ENCODE measurements around the gene SFXN5. TPM values are rescaled to one million over a fixed set of nuclear protein-coding genes. Genes with fewer than 3 reads are reported as not detected.

SFXN5 gene
- total RNA-seq, 1 donor from 2014 or later = 9.8 TPM

DNA sequence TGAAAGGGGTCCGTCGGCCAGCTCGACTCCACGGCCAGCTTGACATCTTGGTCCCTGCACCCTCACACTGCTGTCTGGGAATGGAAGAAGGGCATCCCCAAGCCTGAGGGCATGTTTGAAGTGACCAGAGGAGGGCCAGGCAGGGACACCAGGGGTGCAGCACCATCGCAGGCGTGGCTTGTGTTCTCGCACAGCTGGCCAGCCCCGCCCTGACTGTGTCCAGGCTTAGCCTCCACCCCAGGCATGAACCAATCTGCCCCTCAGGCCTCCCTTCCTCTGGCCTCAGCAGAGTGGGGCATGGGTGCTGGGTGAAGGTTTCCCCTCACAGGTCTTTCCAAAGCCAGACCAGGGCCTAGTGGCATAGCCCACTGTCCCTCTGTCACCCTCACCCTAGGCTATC, 129.2 kb downstream of the SFXN5 start:
- no peaks in the 10 kb centered on the region for H3K36me3 ChIP-seq
- DNase-seq (ENCODE audit: extremely low spot score in 2 of 2) = no peak
- intact Hi-C loops (cut with DNase I) = no loop called here
- H3K4me1 ChIP-seq = peaks cover under 1% of the 10 kb centered on the region
- H3K4me3 ChIP-seq = no peak overlapping the region
- H3K27me3 ChIP-seq = no peaks in the 10 kb centered on the region
- TF ChIP-seq POLR2AphosphoS5 (IDR thresholded peaks at IDR 0.05; ENCODE audit: insufficient read depth in 1 of 2, low read depth in 1 of 2) (no peak), POLR2A (IDR thresholded peaks at IDR 0.05) (no peak)
- TF ChIP-seq, protein P1, sequence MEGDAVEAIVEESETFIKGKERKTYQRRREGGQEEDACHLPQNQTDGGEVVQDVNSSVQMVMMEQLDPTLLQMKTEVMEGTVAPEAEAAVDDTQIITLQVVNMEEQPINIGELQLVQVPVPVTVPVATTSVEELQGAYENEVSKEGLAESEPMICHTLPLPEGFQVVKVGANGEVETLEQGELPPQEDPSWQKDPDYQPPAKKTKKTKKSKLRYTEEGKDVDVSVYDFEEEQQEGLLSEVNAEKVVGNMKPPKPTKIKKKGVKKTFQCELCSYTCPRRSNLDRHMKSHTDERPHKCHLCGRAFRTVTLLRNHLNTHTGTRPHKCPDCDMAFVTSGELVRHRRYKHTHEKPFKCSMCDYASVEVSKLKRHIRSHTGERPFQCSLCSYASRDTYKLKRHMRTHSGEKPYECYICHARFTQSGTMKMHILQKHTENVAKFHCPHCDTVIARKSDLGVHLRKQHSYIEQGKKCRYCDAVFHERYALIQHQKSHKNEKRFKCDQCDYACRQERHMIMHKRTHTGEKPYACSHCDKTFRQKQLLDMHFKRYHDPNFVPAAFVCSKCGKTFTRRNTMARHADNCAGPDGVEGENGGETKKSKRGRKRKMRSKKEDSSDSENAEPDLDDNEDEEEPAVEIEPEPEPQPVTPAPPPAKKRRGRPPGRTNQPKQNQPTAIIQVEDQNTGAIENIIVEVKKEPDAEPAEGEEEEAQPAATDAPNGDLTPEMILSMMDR (IDR thresholded peaks at IDR 0.05) = no peak
- H3K9me3 ChIP-seq = no peaks in the 10 kb centered on the region
- H3K27ac ChIP-seq = no peak overlapping the region

DNA sequence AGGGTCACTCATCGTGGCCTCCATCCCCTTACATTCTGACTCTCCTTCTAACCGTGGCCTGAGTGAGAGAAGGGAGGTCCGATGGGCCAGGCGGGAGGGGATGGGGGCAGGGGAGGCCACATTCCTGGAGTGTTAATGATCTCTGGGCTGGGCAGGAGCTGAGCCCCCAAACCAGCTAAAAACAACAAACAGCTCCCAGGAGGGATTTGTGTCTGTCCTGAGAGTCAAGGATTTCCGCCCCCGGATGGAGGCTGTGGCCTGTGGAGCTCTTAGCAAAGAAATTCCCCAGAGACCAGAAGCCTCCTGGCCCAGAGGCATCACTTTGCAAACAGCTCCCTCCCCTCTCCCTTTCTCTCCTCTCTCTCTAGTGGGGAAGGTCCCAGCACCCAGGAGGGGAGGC, 130.7 kb downstream of the SFXN5 start:
- H3K4me3 ChIP-seq = no peak overlapping the region
- intact Hi-C loops (cut with DNase I) = no loop called here
- H3K4me1 ChIP-seq = peaks cover 10% of the 10 kb centered on the region
- H3K27me3 ChIP-seq = no peaks in the 10 kb centered on the region
- no peak for TF ChIP-seq POLR2AphosphoS5 (IDR thresholded peaks at IDR 0.05; ENCODE audit: insufficient read depth in 1 of 2, low read depth in 1 of 2)
- TF ChIP-seq, protein P1 (IDR thresholded peaks at IDR 0.05) = no peak
- TF ChIP-seq POLR2A (IDR thresholded peaks at IDR 0.05) = no peak
- H3K9me3 ChIP-seq = no peaks in the 10 kb centered on the region
- no peak for DNase-seq (ENCODE audit: extremely low spot score in 2 of 2)
- no peak overlapping the region for H3K27ac ChIP-seq
- no peaks in the 10 kb centered on the region for H3K36me3 ChIP-seq

DNA sequence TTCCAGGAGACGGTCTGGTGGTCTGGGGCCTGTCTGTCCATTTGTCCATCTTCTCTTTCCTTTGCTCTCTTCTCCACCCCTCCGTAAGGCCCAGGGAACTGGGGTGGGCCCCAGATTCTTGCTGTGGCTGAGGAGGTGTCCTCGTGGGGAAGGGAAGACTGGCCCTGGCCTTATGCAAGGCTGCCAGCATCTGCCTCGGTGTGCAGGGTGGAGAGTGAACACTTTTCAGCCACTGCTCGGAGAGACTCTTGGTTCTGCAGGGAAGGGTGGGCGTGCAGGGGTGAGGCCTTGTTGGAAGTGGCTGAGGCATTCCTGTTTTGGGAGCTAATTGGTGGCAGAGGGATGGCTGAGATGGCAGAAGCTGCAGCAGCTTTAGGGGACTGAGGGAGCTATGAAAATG, 131.2 kb downstream of the SFXN5 start:
- DNase-seq (ENCODE audit: extremely low spot score in 2 of 2) = no peak
- Histone ChIP-seq H3K36me3 (no peaks in the 10 kb centered on the region), H3K4me1 (peaks cover 10% of the 10 kb centered on the region), H3K27me3 (no peaks in the 10 kb centered on the region), H3K9me3 (no peaks in the 10 kb centered on the region), H3K27ac (no peak overlapping the region), H3K4me3 (no peak overlapping the region)
- intact Hi-C loops (cut with DNase I) = no loop called here
- TF ChIP-seq POLR2A (IDR thresholded peaks at IDR 0.05) (no peak), POLR2AphosphoS5 (IDR thresholded peaks at IDR 0.05; ENCODE audit: insufficient read depth in 1 of 2, low read depth in 1 of 2) (no peak)
- TF ChIP-seq, protein P1 (IDR thresholded peaks at IDR 0.05) = no peak

DNA sequence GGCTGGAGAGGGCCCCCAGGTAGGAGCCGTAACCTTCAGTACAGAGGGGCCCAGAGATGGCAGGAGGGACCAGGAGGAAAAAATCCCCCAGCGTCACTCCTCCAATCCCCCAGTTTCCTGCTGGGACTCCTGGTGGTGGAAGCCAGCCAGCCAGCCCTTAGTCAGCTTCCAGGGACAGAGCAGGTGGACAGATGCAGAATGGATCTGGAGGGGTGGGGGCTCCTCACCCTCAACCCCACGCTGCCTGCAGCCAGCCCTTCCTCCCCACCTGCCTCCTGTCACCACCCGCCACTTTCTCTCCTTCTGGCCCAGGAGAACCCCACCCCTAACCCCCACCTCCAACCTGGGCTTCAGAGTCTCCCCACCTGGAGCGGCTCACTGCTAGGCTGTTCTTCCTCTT, 133.1 kb downstream of the SFXN5 start:
- intact Hi-C loops (cut with DNase I) = no loop called here
- H3K4me1 ChIP-seq = peaks cover 10% of the 10 kb centered on the region

DNA sequence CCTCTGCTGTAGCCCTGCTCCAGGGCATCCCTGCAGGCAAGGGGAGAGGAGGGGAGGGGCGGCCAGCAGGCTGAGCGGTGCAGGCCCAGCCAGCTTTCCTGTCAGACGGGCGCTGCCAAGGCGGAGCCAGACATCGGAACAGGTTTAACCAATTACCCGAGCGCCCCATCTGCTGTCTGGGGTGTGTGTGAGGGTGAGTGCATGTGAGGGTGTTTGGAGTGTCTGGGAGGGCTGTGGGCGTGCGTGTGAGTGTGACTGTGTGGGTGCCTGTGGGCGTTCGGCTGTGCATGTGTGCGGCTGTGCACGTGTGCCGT, 134.2 kb downstream of the SFXN5 start:
- intact Hi-C loops (cut with DNase I) = no loop called here
- Histone ChIP-seq H3K36me3 (no peaks in the 10 kb centered on the region), H3K4me3 (no peak overlapping the region), H3K27me3 (no peaks in the 10 kb centered on the region), H3K4me1 (peaks cover 10% of the 10 kb centered on the region), H3K27ac (no peak overlapping the region), H3K9me3 (no peaks in the 10 kb centered on the region)
- TF ChIP-seq, protein P1 (IDR thresholded peaks at IDR 0.05) = no peak
- TF ChIP-seq POLR2AphosphoS5 (IDR thresholded peaks at IDR 0.05; ENCODE audit: insufficient read depth in 1 of 2, low read depth in 1 of 2) (no peak), POLR2A (IDR thresholded peaks at IDR 0.05) (no peak)
- no peak for DNase-seq (ENCODE audit: extremely low spot score in 2 of 2)

More for the DNA sequence above, 133.1 kb downstream of the SFXN5 start:
- DNase-seq (ENCODE audit: extremely low spot score in 2 of 2) = no peak
- no peaks in the 10 kb centered on the region for H3K36me3 ChIP-seq
- H3K9me3 ChIP-seq = no peaks in the 10 kb centered on the region
- no peak overlapping the region for H3K27ac ChIP-seq
- no peak overlapping the region for H3K4me3 ChIP-seq
- TF ChIP-seq POLR2A (IDR thresholded peaks at IDR 0.05) (no peak), POLR2AphosphoS5 (IDR thresholded peaks at IDR 0.05; ENCODE audit: insufficient read depth in 1 of 2, low read depth in 1 of 2) (no peak)
- TF ChIP-seq, protein P1 (IDR thresholded peaks at IDR 0.05) = no peak
- no peaks in the 10 kb centered on the region for H3K27me3 ChIP-seq

Data from vagina (tissue), 2 donors.